ENCODE measurements around the gene LYZL6. TPM values are rescaled to one million over a fixed set of nuclear protein-coding genes. Genes with fewer than 3 reads are reported as not detected.

Gene LYZL6
- total and polyA plus RNA-seq, 10 of the 15 experiments (the other 5 are each of a cell fraction or from before 2014, with no cell fraction given) = not detected

DNA sequence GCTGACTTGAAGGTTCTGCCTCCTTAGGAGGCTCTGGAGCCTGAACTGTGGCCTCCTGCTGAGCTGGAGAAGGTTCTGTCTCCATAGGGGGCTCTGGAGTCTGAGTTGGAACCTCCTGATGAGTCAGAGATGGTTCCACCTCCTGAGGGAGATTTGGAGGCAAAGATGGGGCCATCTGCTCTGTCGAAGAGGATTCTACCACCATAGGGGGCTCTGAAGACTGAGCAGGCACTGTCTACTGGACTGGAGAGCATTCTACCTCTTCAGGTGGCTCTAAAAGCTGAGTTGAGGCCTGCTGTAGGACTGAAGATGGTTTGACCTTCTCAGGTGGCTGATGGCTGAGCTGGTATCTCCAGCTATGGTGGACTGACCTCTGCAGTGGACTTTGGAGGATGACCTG is 29.2 kb downstream of the LYZL6 start (continued):
- TF ChIP-seq, protein P1, sequence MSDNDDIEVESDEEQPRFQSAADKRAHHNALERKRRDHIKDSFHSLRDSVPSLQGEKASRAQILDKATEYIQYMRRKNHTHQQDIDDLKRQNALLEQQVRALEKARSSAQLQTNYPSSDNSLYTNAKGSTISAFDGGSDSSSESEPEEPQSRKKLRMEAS (IDR thresholded peaks at IDR 0.05; ENCODE audit: low read depth, low read length) = no peak
- TF ChIP-seq ZBED1 (IDR thresholded peaks at IDR 0.05; ENCODE audit: borderline replicate concordance) = no peak
- TF ChIP-seq, protein P2, sequence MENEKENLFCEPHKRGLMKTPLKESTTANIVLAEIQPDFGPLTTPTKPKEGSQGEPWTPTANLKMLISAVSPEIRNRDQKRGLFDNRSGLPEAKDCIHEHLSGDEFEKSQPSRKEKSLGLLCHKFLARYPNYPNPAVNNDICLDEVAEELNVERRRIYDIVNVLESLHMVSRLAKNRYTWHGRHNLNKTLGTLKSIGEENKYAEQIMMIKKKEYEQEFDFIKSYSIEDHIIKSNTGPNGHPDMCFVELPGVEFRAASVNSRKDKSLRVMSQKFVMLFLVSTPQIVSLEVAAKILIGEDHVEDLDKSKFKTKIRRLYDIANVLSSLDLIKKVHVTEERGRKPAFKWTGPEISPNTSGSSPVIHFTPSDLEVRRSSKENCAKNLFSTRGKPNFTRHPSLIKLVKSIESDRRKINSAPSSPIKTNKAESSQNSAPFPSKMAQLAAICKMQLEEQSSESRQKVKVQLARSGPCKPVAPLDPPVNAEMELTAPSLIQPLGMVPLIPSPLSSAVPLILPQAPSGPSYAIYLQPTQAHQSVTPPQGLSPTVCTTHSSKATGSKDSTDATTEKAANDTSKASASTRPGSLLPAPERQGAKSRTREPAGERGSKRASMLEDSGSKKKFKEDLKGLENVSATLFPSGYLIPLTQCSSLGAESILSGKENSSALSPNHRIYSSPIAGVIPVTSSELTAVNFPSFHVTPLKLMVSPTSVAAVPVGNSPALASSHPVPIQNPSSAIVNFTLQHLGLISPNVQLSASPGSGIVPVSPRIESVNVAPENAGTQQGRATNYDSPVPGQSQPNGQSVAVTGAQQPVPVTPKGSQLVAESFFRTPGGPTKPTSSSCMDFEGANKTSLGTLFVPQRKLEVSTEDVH (IDR thresholded peaks at IDR 0.05; ENCODE audit: low read depth, partially characterized antibody) = no peak
- no peak for TF ChIP-seq TCF12 (IDR thresholded peaks at IDR 0.05; ENCODE audit: low read depth, low read length)
- TF ChIP-seq NR2F1 (conservative IDR thresholded peaks at IDR 0.05) = no peak
- no peak for TF ChIP-seq CEBPB (IDR thresholded peaks at IDR 0.05; ENCODE audit: borderline replicate concordance in 1 of 2, low read depth in 2 of 2, low read length in 2 of 2)
- TF ChIP-seq STAT1 (conservative IDR thresholded peaks at IDR 0.05) = no peak
- no peak for TF ChIP-seq ETV6 (conservative IDR thresholded peaks at IDR 0.05 in 1 of 2, IDR thresholded peaks at IDR 0.05 in 1 of 2; ENCODE audit: borderline replicate concordance in 1 of 2, low read depth in 1 of 2)

DNA sequence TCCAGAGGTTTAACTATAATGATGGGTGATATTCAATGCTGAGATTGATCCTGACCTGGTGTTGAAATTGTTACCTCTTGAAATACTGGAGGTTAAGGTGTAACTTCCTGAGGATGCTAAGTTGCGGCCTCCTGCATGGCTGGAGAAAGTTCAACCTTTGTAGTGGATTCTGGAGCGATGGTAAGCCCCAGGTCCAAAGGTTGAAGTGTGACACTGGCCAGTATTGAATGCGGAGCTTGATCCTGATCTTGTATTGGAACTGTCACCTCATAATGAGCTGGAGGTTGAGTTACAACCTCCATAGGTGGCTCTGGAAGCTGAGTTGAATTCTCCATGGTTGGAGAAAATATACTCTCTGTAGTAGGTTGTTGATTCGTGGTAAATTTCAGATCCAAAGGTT is 29.9 kb downstream of the LYZL6 start:
- Histone ChIP-seq H3K4me3 (no peak overlapping the region), H3K4me1 (ENCODE audit: control insufficient read depth, insufficient read depth, low read length) (no peaks in the 10 kb centered on the region), H3K4me2 (ENCODE audit: control insufficient read depth, insufficient read depth) (no peak overlapping the region), H4K20me1 (ENCODE audit: control insufficient read depth, insufficient read depth) (no peaks in the 10 kb centered on the region), H3K9me3 (replicated peaks; ENCODE audit: control insufficient read depth, insufficient read depth, low read length) (no peaks in the 10 kb centered on the region), H3K79me2 (ENCODE audit: control insufficient read depth, insufficient read depth, low read length) (no peaks in the 10 kb centered on the region), H3K27ac (ENCODE audit: control insufficient read depth, insufficient read depth) (no peak overlapping the region), H2AFZ (ENCODE audit: control insufficient read depth, low read depth, low read length) (no peak overlapping the region), H3K36me3 (ENCODE audit: control insufficient read depth in 2 of 2, insufficient read depth in 2 of 2, low read length in 1 of 2) (no peaks in the 10 kb centered on the region), H3K9ac (ENCODE audit: control insufficient read depth, insufficient read depth, low read length) (no peak overlapping the region), H3K27me3 (replicated peaks in 1 of 2; ENCODE audit: control insufficient read depth in 2 of 2, insufficient read depth in 2 of 2, low read length in 1 of 2) (no peaks in the 10 kb centered on the region)
- SMC1A ChIA-PET (ENCODE audit: uncharacterized antibody, unreplicated experiment) = interaction anchor here (0.9 to 1.6 kb wide), 4 partner anchors 8 to 24 kb away, joined by 3 to 4 read pairs (median 4); no protein-coding TSS in a partner anchor
- BruUV-seq (replicated peaks) = no TSS peak
- 53% methylated on average over 4 of the region's 4 CpGs for WGBS (ENCODE audit: insufficient coverage, insufficient replicate concordance, low lambda C conversion rate, missing lambda C conversion rate)
- RAD21 ChIA-PET (ENCODE audit: unreplicated experiment) = no interaction called here
- POLR2A ChIA-PET = interaction anchor here (1.0 kb wide), 1 partner anchor 8 kb away, joined by 4 read pairs; no protein-coding TSS in a partner anchor
- intact Hi-C loops (cut with micrococcal nuclease; ENCODE audit: unreplicated experiment) (no loop called here), in situ Hi-C loops (cut with MboI) (no loop called here)
- ATAC-seq (no peak), FAIRE-seq (no peak), DNase-seq (ENCODE audit: low read depth, low spot score) (no peak)
- CTCF ChIA-PET = interaction anchor here (1.1 to 1.3 kb wide), 2 partner anchors 8 to 12 kb away, joined by 3 to 4 read pairs; no protein-coding TSS in a partner anchor
- TF ChIP-seq NBN (IDR thresholded peaks at IDR 0.05) (no peak), RAD51 (IDR thresholded peaks at IDR 0.05) (no peak), ETV6 (conservative IDR thresholded peaks at IDR 0.05 in 1 of 2, IDR thresholded peaks at IDR 0.05 in 1 of 2; ENCODE audit: borderline replicate concordance in 1 of 2, low read depth in 1 of 2) (no peak), TBL1XR1 (IDR thresholded peaks at IDR 0.05; ENCODE audit: low read depth, low read length) (no peak), FOS (IDR thresholded peaks at IDR 0.05; ENCODE audit: borderline replicate concordance, extremely low read depth, insufficient read length) (no peak)
- TF ChIP-seq, protein P3, sequence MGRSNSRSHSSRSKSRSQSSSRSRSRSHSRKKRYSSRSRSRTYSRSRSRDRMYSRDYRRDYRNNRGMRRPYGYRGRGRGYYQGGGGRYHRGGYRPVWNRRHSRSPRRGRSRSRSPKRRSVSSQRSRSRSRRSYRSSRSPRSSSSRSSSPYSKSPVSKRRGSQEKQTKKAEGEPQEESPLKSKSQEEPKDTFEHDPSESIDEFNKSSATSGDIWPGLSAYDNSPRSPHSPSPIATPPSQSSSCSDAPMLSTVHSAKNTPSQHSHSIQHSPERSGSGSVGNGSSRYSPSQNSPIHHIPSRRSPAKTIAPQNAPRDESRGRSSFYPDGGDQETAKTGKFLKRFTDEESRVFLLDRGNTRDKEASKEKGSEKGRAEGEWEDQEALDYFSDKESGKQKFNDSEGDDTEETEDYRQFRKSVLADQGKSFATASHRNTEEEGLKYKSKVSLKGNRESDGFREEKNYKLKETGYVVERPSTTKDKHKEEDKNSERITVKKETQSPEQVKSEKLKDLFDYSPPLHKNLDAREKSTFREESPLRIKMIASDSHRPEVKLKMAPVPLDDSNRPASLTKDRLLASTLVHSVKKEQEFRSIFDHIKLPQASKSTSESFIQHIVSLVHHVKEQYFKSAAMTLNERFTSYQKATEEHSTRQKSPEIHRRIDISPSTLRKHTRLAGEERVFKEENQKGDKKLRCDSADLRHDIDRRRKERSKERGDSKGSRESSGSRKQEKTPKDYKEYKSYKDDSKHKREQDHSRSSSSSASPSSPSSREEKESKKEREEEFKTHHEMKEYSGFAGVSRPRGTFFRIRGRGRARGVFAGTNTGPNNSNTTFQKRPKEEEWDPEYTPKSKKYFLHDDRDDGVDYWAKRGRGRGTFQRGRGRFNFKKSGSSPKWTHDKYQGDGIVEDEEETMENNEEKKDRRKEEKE (IDR thresholded peaks at IDR 0.05) = no peak
- TF ChIP-seq, protein P4, sequence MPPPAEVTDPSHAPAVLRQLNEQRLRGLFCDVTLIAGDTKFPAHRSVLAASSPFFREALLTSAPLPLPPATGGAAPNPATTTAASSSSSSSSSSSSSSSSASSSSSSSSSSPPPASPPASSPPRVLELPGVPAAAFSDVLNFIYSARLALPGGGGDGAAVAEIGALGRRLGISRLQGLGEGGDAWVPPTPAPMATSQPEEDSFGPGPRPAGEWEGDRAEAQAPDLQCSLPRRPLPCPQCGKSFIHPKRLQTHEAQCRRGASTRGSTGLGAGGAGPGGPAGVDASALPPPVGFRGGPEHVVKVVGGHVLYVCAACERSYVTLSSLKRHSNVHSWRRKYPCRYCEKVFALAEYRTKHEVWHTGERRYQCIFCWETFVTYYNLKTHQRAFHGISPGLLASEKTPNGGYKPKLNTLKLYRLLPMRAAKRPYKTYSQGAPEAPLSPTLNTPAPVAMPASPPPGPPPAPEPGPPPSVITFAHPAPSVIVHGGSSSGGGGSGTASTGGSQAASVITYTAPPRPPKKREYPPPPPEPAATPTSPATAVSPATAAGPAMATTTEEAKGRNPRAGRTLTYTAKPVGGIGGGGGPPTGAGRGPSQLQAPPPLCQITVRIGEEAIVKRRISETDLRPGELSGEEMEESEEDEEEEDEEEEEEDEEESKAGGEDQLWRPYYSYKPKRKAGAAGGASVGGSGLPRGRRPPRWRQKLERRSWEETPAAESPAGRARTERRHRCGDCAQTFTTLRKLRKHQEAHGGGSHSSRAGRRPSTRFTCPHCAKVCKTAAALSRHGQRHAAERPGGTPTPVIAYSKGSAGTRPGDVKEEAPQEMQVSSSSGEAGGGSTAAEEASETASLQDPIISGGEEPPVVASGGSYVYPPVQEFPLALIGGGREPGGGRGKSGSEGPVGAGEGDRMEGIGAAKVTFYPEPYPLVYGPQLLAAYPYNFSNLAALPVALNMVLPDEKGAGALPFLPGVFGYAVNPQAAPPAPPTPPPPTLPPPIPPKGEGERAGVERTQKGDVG (CRISPR knock-in tag; IDR thresholded peaks at IDR 0.05) = no peak
